GM19239 (cell line): Measurements from ENCODE around the gene ANXA9.

ENCODE experiments used
- DNase-seq: peaks from one replicate; pipeline ENCODE4 v3.0.0; 2011; ENCODE audit warnings: low spot score; ENCODE audit not compliant: insufficient read length
- FAIRE-seq: peaks from 2 replicates; lab custom pipeline; 2011; peaks lifted over from hg19 to GRCh38; lab: Jason Lieb, UNC

Gene ANXA9

GRCh38 chr1:150981805-150982712 is at the start of gene ANXA9:
TSS of gene ANXA9 (plus strand) at chr1:150982292. CDS start at chr1:150983106, 814 bp downstream.
- DNase-seq (no peak), FAIRE-seq (no peak)

GRCh38 chr1:150944856-150945255 is 37.2 kb upstream of the ANXA9 start:
- DNase-seq: no peak
- no peak for FAIRE-seq

GRCh38 chr1:150954708-150955107 is 27.4 kb upstream of the ANXA9 start:
- FAIRE-seq (no peak), DNase-seq (no peak)

- DNase-seq (no peak), FAIRE-seq (no peak)
These were observed 26.8 kb upstream of the ANXA9 start for GRCh38 chr1:150955280-150955679.

GRCh38 chr1:150957666-150958065 is 24.4 kb upstream of the ANXA9 start:
- DNase-seq (no peak), FAIRE-seq (no peak)

GRCh38 chr1:150960646-150961045 is 21.4 kb upstream of the ANXA9 start:
- DNase-seq: no peak
- FAIRE-seq: no peak

- FAIRE-seq (no peak), DNase-seq (no peak)
These were observed 20.3 kb upstream of the ANXA9 start for GRCh38 chr1:150961756-150962155.

- DNase-seq: no peak
- no peak for FAIRE-seq
These were observed 18.6 kb upstream of the ANXA9 start for GRCh38 chr1:150963321-150964163.

- no peak for DNase-seq
- no peak for FAIRE-seq
These were observed 18.0 kb upstream of the ANXA9 start for GRCh38 chr1:150964164-150964489.

- FAIRE-seq (no peak), DNase-seq (no peak)
These were observed 16.5 kb upstream of the ANXA9 start for GRCh38 chr1:150965605-150966004.

GRCh38 chr1:150966011-150966410 is 16.1 kb upstream of the ANXA9 start:
- DNase-seq (no peak), FAIRE-seq (no peak)

- DNase-seq: no peak
- FAIRE-seq: no peak
These were observed 14.2 kb upstream of the ANXA9 start for GRCh38 chr1:150967936-150968335.

GRCh38 chr1:150968491-150968890 is 13.6 kb upstream of the ANXA9 start:
- FAIRE-seq: no peak
- DNase-seq: no peak

- FAIRE-seq (no peak), DNase-seq (no peak)
These were observed 12.5 kb upstream of the ANXA9 start for GRCh38 chr1:150969626-150970025.

GRCh38 chr1:150970808-150971582 is 11.1 kb upstream of the ANXA9 start:
- DNase-seq (no peak), FAIRE-seq (no peak)

GRCh38 chr1:150971583-150972416 is 10.3 kb upstream of the ANXA9 start:
- DNase-seq (no peak), FAIRE-seq (no peak)

GRCh38 chr1:150972417-150972940 is 9.6 kb upstream of the ANXA9 start:
- FAIRE-seq (no peak), DNase-seq (no peak)

GRCh38 chr1:150973258-150973835 is 8.7 kb upstream of the ANXA9 start:
- FAIRE-seq (no peak), DNase-seq (no peak)
